Fibroblast of pulmonary artery (primary cell): ENCODE results near the gene PKNOX1.
"Not testable (repeated sequence)": the region's sequence is repeated elsewhere in the genome, so short reads cannot be mapped to it uniquely, and the experiment has no call there.

Experiments used
- DNase-seq: peaks from one replicate; pipeline ENCODE4 v3.0.0-alpha.2; 2010; ENCODE audit warnings: low read depth
- H3K4me3 ChIP-seq: replicated peaks from 2 replicates; pipeline ENCODE4 v1.5.1; 2011; ENCODE audit warnings: low read depth, mild to moderate bottlenecking, control low read depth, low read length, moderate library complexity
- TF ChIP-seq, protein P1 (sequence below): IDR thresholded peaks from 2 replicates; pipeline ENCODE4 v1.5.1; 2011; ENCODE audit warnings: mild to moderate bottlenecking, control low read depth, low read length, inconsistent platforms; ENCODE audit errors: missing control alignments

PKNOX1 gene

GRCh38 chr21:42956824-42957630 lies 17.3 kb upstream of the PKNOX1 start:
- TF ChIP-seq, protein P1, sequence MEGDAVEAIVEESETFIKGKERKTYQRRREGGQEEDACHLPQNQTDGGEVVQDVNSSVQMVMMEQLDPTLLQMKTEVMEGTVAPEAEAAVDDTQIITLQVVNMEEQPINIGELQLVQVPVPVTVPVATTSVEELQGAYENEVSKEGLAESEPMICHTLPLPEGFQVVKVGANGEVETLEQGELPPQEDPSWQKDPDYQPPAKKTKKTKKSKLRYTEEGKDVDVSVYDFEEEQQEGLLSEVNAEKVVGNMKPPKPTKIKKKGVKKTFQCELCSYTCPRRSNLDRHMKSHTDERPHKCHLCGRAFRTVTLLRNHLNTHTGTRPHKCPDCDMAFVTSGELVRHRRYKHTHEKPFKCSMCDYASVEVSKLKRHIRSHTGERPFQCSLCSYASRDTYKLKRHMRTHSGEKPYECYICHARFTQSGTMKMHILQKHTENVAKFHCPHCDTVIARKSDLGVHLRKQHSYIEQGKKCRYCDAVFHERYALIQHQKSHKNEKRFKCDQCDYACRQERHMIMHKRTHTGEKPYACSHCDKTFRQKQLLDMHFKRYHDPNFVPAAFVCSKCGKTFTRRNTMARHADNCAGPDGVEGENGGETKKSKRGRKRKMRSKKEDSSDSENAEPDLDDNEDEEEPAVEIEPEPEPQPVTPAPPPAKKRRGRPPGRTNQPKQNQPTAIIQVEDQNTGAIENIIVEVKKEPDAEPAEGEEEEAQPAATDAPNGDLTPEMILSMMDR, result no peak

DNA sequence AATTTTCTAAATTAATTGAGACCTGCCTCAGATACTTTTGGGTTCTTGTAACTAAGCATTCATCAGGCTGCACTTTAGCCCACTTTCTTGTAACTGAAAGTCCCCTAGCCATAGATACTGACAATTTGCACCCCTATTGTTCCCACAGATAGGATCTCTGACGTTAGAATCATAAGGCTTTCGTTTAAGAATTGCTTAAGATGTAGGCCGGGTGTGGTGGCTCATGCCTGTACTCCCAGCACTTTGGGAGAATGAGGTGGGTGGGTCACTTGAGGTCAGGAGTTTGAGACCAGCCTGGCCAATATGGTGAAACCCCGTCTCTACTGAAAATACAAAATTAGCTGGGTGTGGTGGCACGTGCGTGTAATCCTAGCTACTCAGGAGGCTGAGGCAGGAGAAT lies 16.2 kb upstream of the PKNOX1 start:
- DNase-seq, H3K4me3 ChIP-seq: not testable (repeated sequence)

More at GRCh38 chr21:42956824-42957630, 17.3 kb upstream of the PKNOX1 start:
- H3K4me3 ChIP-seq, result no peak overlapping the region
- DNase-seq, result no peak

DNA sequence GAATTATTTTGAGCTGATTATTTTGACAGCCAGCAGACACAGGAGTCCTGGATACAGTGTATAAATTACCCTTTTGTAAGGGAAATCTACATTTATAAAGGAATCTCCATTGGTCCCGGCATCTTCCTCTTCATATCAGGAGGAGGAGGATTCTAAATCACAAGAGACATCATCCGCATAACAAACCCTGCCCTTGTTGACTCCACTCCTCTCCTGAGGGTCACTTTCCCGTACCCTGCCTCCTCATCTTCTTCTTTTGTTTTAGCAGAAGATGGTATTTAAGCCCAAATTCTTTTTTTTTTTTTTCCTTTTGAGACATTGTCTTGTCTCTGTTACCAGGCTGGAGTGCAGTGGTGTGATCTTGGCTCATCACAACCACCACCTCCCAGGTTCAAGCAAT lies 14.6 kb upstream of the PKNOX1 start:
- no peak for DNase-seq
- TF ChIP-seq, protein P1, result no peak
- no peak overlapping the region for H3K4me3 ChIP-seq

- no peak overlapping the region for H3K4me3 ChIP-seq
- DNase-seq, result no peak
- TF ChIP-seq, protein P1, result no peak
These were observed 11.9 kb upstream of the PKNOX1 start for GRCh38 chr21:42962380-42963007.

DNA sequence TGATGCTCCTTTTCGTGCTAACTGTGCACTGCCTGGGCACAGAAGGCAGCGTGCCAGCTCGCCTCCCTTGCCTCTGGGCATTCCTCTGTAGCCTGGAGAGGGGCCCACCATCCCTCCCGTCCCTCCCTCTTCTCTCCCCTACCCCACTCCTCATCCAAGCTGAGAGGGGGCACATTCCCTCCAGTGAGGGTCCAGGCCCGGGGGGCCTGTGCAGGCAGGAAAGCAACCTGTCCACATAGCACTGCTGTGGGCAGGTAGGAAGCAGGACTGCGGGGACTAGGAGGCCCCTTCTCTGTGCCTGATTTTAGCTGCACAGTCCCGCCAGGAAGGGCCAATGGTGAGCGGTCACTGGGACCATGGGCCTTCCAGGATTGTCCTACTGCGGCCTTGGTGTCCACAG lies 10.3 kb upstream of the PKNOX1 start:
- no peak for DNase-seq
- no peak overlapping the region for H3K4me3 ChIP-seq
- TF ChIP-seq, protein P1, result no peak

- TF ChIP-seq, protein P1, result no peak
- DNase-seq, result no peak
- H3K4me3 ChIP-seq, result no peak overlapping the region
These were observed 9.7 kb upstream of the PKNOX1 start for GRCh38 chr21:42964546-42965210.

- DNase-seq, result no peak
- TF ChIP-seq, protein P1, result no peak
- H3K4me3 ChIP-seq, result no peak overlapping the region
These were observed 9.2 kb upstream of the PKNOX1 start for GRCh38 chr21:42965211-42965560.

DNA sequence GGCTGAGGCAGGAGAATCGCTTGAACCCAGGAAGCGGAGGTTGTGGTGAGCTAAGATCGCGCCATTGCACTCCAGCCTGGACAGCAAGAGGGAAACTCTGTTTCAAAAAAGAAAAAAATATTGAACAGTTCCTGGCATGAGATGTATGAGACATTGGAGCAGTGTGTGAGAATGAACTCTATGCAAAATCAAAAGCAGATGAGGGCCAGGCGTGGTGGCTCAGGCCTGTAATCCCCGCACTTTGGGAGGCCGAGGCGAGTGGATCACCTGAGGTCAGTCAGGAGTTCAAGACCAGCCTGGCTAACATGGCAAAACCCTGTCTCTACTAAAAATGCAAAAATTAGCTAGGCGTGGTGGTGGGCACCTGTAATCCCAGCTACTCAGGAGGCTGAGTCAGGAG lies 6.7 kb upstream of the PKNOX1 start:
- H3K4me3 ChIP-seq, DNase-seq: not testable (repeated sequence)
